HEK293 (cell line): ENCODE results near the gene VPS26B.

Source experiments
- CTCF ChIA-PET: fragments of 350-600 bp; formaldehyde crosslinking; extraction: SDS; loops from one replicate; lab custom pipeline; 2021; ENCODE audit warnings: antibody characterized with exemption; lab: Yijun Ruan, JAX
- POLR2A ChIA-PET: fragments of 300-600 bp; formaldehyde crosslinking; extraction: SDS; loops from one replicate; lab custom pipeline; 2020; ENCODE audit warnings: antibody characterized with exemption, inconsistent platforms; lab: Yijun Ruan, JAX
- H3K27ac ChIP-seq: fragments of 200-500 bp; sonication (Bioruptor generic); 2 replicates; pipeline ENCODE4 v1.5.1; 2014; ENCODE audit warnings: low read depth, low read length, control low read depth, inconsistent platforms; ENCODE audit errors: extremely low read depth
- H3K36me3 ChIP-seq, 2 experiments: fragments of 200-500 bp in 1 of 2; sonication (Bioruptor generic) in 1 of 2; 1 replicate in 1 of 2; 2 replicates in 1 of 2; pipeline ENCODE4 v1.5.1; 2014 to 2017; ENCODE audit warnings: inconsistent platforms in 2 of 2, low read length in 2 of 2; ENCODE audit not compliant: control insufficient read depth in 2 of 2, insufficient read depth in 1 of 2
- H3K4me1 ChIP-seq: fragments of 200-500 bp; sonication (Bioruptor generic); 2 replicates; pipeline ENCODE4 v1.5.1; 2014; ENCODE audit warnings: mild to moderate bottlenecking, low read length, inconsistent platforms; ENCODE audit not compliant: control insufficient read depth, insufficient read depth
- H3K4me3 ChIP-seq: 2 replicates; pipeline ENCODE4 v1.5.1; 2011; ENCODE audit warnings: low read depth, mild to moderate bottlenecking, control low read depth, low read length, moderate library complexity
- H3K9me3 ChIP-seq: fragments of 200-500 bp; sonication (Bioruptor generic); 2 replicates; pipeline ENCODE4 v1.5.1; 2014; ENCODE audit warnings: low read depth, low read length, inconsistent platforms; ENCODE audit not compliant: control insufficient read depth, insufficient read depth
- PRDM10 ChIP-seq: fragments of 450-650 bp; formaldehyde crosslinking; IDR thresholded peaks from 2 replicates; pipeline ENCODE4 v1.5.1; 2016; ENCODE audit warnings: missing biosample characterization, missing genetic modification characterization
- PRDM6 ChIP-seq: fragments of 450-650 bp; formaldehyde crosslinking; IDR thresholded peaks from 2 replicates; pipeline ENCODE4 v1.5.1; 2017; ENCODE audit warnings: missing biosample characterization, missing genetic modification characterization
- ZEB2 ChIP-seq: fragments of 450-650 bp; formaldehyde crosslinking; IDR thresholded peaks from 2 replicates; pipeline ENCODE4 v1.5.1; 2016; ENCODE audit warnings: missing biosample characterization, missing genetic modification characterization
- ZNF114 ChIP-seq: fragments of 450-650 bp; formaldehyde crosslinking; IDR thresholded peaks from 2 replicates; pipeline ENCODE4 v1.5.0; 2017; ENCODE audit warnings: missing biosample characterization, missing genetic modification characterization
- ZNF133 ChIP-seq: fragments of 450-650 bp; formaldehyde crosslinking; IDR thresholded peaks from 2 replicates; pipeline ENCODE4 v1.5.1; 2016; ENCODE audit warnings: missing biosample characterization, missing genetic modification characterization
- ZNF184 ChIP-seq: fragments of 450-650 bp; IDR thresholded peaks from 2 replicates; pipeline ENCODE4 v1.5.1; 2018; ENCODE audit warnings: missing biosample characterization, mild to moderate bottlenecking, missing genetic modification characterization
- ZNF223 ChIP-seq: fragments of 450-650 bp; formaldehyde crosslinking; IDR thresholded peaks from 2 replicates; pipeline ENCODE4 v1.5.1; 2016; ENCODE audit warnings: missing biosample characterization, missing genetic modification characterization
- ZNF354C ChIP-seq: fragments of 450-650 bp; formaldehyde crosslinking; IDR thresholded peaks from 2 replicates; pipeline ENCODE4 v1.5.1; 2016; ENCODE audit warnings: missing biosample characterization, missing genetic modification characterization, low read depth, borderline replicate concordance
- ZNF362 ChIP-seq: fragments of 450-650 bp; formaldehyde crosslinking; IDR thresholded peaks from 2 replicates; pipeline ENCODE4 v1.5.1; 2016; ENCODE audit warnings: missing biosample characterization, missing genetic modification characterization
- ZNF423 ChIP-seq: fragments of 450-650 bp; formaldehyde crosslinking; IDR thresholded peaks from 2 replicates; pipeline ENCODE4 v1.5.1; 2016; ENCODE audit warnings: missing biosample characterization, missing genetic modification characterization
- ZNF433 ChIP-seq: fragments of 450-650 bp; formaldehyde crosslinking; IDR thresholded peaks from 2 replicates; pipeline ENCODE4 v1.5.1; 2016; ENCODE audit warnings: missing biosample characterization, missing genetic modification characterization, low read depth
- ZNF600 ChIP-seq: fragments of 450-650 bp; formaldehyde crosslinking; IDR thresholded peaks from 2 replicates; pipeline ENCODE4 v1.5.1; 2016; ENCODE audit warnings: missing biosample characterization, missing genetic modification characterization
- ZNF660 ChIP-seq: fragments of 450-650 bp; IDR thresholded peaks from 2 replicates; pipeline ENCODE4 v1.5.1; 2018; ENCODE audit warnings: missing biosample characterization, mild to moderate bottlenecking, missing genetic modification characterization
- ZNF664 ChIP-seq: fragments of 450-650 bp; formaldehyde crosslinking; IDR thresholded peaks from 2 replicates; pipeline ENCODE4 v1.5.1; 2016; ENCODE audit warnings: missing biosample characterization, missing genetic modification characterization
- ZNF701 ChIP-seq: fragments of 450-650 bp; formaldehyde crosslinking; IDR thresholded peaks from 2 replicates; pipeline ENCODE4 v1.5.1; 2016; ENCODE audit warnings: missing biosample characterization, missing genetic modification characterization
- ZSCAN18 ChIP-seq: fragments of 450-650 bp; formaldehyde crosslinking; IDR thresholded peaks from 2 replicates; pipeline ENCODE4 v1.5.1; 2016; ENCODE audit warnings: missing biosample characterization, missing genetic modification characterization
- TF ChIP-seq, protein P1 (sequence below): fragments of 450-650 bp; formaldehyde crosslinking; IDR thresholded peaks from 2 replicates; pipeline ENCODE4 v1.5.1; 2016; ENCODE audit warnings: missing biosample characterization, missing genetic modification characterization

VPS26B gene

DNA sequence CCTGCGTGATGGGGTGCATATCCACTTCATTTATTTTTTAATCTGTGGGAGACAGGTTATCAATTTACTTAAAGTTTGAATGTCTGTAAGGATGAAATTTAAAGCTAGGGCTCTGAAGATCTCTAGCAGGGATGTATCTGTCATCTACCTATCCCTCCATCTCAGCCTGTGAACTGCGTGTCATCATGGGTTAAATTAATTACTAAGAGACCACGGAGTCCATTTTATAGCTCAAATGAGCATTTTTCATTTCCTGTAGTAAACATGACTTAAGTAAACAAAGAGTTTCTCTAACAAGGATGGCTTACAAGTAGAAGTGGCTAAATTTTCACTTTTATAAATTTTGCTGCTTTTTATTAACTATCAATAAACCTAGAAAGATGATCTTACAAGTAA is 48.8 kb downstream of the VPS26B start:
- peaks cover 7% of the 10 kb centered on the region for H3K4me1 ChIP-seq
- no peak overlapping the region for H3K27ac ChIP-seq
- H3K4me3 ChIP-seq, result no peak overlapping the region
- H3K36me3 ChIP-seq, result peaks cover 0 to under 1% of the 10 kb centered on the region in 2 experiments; a peak in 1 of 3 replicates
- 0 out of 2 replicates have a peak, but pooled peaks have one; percentile 39 for TF ChIP-seq ZNF664 (tag by site-specific recombination)
- no peak for TF ChIP-seq ZNF433
- TF ChIP-seq ZNF600 (tag by site-specific recombination), result no peak
- TF ChIP-seq ZNF660 (tag by site-specific recombination), result no peak
- POLR2A ChIA-PET, result interaction anchor here (0.8 to 2.2 kb wide), 4 partner anchors 12 to 239 kb away, joined by 3 to 11 read pairs (median 8); partner anchors contain the start of genes ACAD8, NCAPD3, THYN1 and VPS26B
- H3K9me3 ChIP-seq, result no peaks in the 10 kb centered on the region
- CTCF ChIA-PET, result interaction anchor here (0.7 to 5.4 kb wide), 5 partner anchors 12 to 614 kb away, joined by 3 to 35 read pairs (median 4); no protein-coding TSS in a partner anchor

DNA sequence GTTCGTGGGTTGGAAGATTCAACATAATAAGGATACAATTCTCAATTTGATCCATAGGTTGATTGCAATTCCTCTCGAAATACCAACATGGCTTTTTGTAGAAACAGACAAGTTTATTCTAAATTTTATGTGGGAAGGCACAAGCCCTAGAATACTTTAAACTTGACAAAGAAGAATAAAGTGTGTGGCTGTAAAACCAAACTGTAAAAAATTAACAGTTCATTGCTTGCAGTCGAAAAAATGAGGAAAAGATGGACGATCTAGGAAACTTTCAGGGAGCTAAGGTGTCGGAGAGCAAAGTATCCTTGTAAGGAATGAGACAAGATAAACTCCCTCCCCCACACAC is 50.7 kb downstream of the VPS26B start:
- POLR2A ChIA-PET, result interaction anchor here (1.2 to 3.0 kb wide), 6 partner anchors 11 to 137 kb away, joined by 3 to 27 read pairs (median 4); partner anchors contain the start of genes ACAD8, B3GAT1, NCAPD3 and VPS26B
- peaks cover 7% of the 10 kb centered on the region for H3K4me1 ChIP-seq
- no peaks in the 10 kb centered on the region for H3K9me3 ChIP-seq
- peak overlapping the region; percentile 69; the same call in 1 of the 2 replicates for H3K27ac ChIP-seq
- peaks cover 0 to 3% of the 10 kb centered on the region in 2 experiments; a peak in 1 of 3 replicates for H3K36me3 ChIP-seq
- H3K4me3 ChIP-seq, result peak overlapping the region; percentile 52
- no peak for TF ChIP-seq ZNF600 (tag by site-specific recombination)
- peak; percentile 54 for TF ChIP-seq PRDM6
- 0 out of 2 replicates have a peak, but pooled peaks have one; percentile 40 for TF ChIP-seq PRDM10 (tag by site-specific recombination)
- CTCF ChIA-PET, result interaction anchor here (0.8 to 5.4 kb wide), 6 partner anchors 12 to 31 kb away, joined by 3 to 35 read pairs (median 4); no protein-coding TSS in a partner anchor

- CTCF ChIA-PET, result interaction anchor here (0.6 to 5.4 kb wide), 8 partner anchors 11 to 81 kb away, joined by 3 to 35 read pairs (median 4); no protein-coding TSS in a partner anchor
- TF ChIP-seq ZNF362, result no peak
- TF ChIP-seq ZNF354C, result no peak
- TF ChIP-seq ZNF184, result no peak
- TF ChIP-seq ZSCAN18, result no peak
- TF ChIP-seq, protein P1, sequence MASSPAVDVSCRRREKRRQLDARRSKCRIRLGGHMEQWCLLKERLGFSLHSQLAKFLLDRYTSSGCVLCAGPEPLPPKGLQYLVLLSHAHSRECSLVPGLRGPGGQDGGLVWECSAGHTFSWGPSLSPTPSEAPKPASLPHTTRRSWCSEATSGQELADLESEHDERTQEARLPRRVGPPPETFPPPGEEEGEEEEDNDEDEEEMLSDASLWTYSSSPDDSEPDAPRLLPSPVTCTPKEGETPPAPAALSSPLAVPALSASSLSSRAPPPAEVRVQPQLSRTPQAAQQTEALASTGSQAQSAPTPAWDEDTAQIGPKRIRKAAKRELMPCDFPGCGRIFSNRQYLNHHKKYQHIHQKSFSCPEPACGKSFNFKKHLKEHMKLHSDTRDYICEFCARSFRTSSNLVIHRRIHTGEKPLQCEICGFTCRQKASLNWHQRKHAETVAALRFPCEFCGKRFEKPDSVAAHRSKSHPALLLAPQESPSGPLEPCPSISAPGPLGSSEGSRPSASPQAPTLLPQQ (tag by site-specific recombination), result peak; percentile 45; the same call in 1 of the 2 replicates
- no peak for TF ChIP-seq ZNF133 (tag by site-specific recombination)
- TF ChIP-seq ZNF423 (tag by site-specific recombination), result no peak
- TF ChIP-seq ZNF223, result no peak
- no peak for TF ChIP-seq ZNF114 (tag by site-specific recombination)
- peak; percentile 66; the same call in 1 of the 2 replicates for TF ChIP-seq ZEB2 (tag by site-specific recombination)
- no peak for TF ChIP-seq ZNF701 (tag by site-specific recombination)
Observed at GRCh38 chr11:134275534-134276395, 51.3 kb downstream of the VPS26B start, which contains the start of gene GLB1L3. Gene GLB1L3 (plus strand): TSS chr11:134276379. CDS start chr11:134276741, 362 bp downstream.

More at GRCh38 chr11:134275534-134276395, 51.3 kb downstream of the VPS26B start, which contains the start of gene GLB1L3:
- Histone ChIP-seq H3K9me3 (no peaks in the 10 kb centered on the region), H3K36me3 (peaks cover 0 to 3% of the 10 kb centered on the region in 2 experiments; a peak in 1 of 3 replicates), H3K4me1 (peaks cover 7% of the 10 kb centered on the region), H3K4me3 (peak within 1 kb of the TSS; percentile 52), H3K27ac (peak within 1 kb of the TSS; percentile 69)
- POLR2A ChIA-PET, result interaction anchor here (0.9 to 3.0 kb wide), 7 partner anchors 10 to 136 kb away, joined by 3 to 27 read pairs (median 4); partner anchors contain the start of genes ACAD8, B3GAT1, NCAPD3 and VPS26B
